Renal pelvis (tissue), 4 donors: ENCODE measurements around the gene PRKCE. TPM values are rescaled to one million over a fixed set of nuclear protein-coding genes. Genes with fewer than 3 reads are reported as not detected.

Experiments
- DNase-seq: peaks from one replicate; pipeline ENCODE4 v3.0.0-alpha.2; 2013
- polyA plus RNA-seq, 3 donors: library from polyadenylated mRNA; unstranded; fragments of 120-200 nt; gene quantifications; one replicate each; pipeline ENCODE4 v1.2.1, GENCODE V29; 2013; ENCODE audit not compliant: insufficient read length in 3 of 3

The PRKCE gene
- polyA plus RNA-seq, 3 donors = 7.8 to 9.9 (median 7.8) TPM

DNA sequence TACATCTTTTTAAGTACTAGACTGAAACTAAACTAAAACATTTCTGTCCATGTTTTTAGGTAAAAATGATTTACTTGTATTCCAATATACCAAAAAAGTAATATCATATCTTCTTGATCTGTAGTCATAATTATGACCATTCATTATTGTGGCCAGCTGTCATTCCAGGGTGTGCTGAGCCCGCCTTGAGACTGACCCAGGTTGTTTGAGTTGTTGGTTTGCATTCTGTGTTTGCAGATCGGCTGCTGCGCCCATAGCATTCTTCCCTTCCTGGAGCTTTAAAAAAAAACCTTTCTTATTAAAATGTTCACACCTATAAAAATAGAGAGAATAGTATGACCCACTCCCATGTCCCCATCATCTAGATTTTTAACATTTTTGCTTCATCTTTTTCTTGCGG, 101.9 kb downstream of the PRKCE start:
- DNase-seq = no peak

GRCh38 chr2:45754131-45755010, 102.9 kb downstream of the PRKCE start:
- no peak for DNase-seq

- DNase-seq = no peak
Measured at GRCh38 chr2:45755585-45756335, 104.3 kb downstream of the PRKCE start.

GRCh38 chr2:45758018-45758417, 106.5 kb downstream of the PRKCE start:
- no peak for DNase-seq

- DNase-seq = no peak
Measured at GRCh38 chr2:45759310-45759851, 107.9 kb downstream of the PRKCE start.

DNA sequence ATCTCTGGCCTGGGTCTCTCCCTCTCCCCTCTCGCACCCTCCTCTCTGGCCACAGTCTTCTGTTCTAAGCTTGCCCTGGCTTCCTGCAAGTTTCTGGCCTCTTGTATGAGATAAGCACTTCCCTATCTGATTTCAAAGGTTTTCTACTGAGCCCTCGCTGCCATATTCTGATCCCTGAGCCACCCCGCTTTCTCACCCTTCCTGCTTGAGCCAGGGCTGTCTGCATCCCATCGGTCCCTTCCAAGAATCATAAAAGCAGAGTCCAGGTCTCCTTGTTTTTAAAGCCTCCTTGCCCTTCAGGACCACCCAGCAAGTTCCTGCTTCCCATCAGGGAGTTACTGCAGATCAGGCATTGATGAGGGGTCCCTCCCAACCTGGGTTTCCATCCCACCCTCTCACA, 110.2 kb downstream of the PRKCE start:
- no peak for DNase-seq

- DNase-seq = no peak
Measured at GRCh38 chr2:45763255-45763654, 111.8 kb downstream of the PRKCE start.

- DNase-seq = no peak
Measured at GRCh38 chr2:45763797-45764196, 112.3 kb downstream of the PRKCE start.

DNA sequence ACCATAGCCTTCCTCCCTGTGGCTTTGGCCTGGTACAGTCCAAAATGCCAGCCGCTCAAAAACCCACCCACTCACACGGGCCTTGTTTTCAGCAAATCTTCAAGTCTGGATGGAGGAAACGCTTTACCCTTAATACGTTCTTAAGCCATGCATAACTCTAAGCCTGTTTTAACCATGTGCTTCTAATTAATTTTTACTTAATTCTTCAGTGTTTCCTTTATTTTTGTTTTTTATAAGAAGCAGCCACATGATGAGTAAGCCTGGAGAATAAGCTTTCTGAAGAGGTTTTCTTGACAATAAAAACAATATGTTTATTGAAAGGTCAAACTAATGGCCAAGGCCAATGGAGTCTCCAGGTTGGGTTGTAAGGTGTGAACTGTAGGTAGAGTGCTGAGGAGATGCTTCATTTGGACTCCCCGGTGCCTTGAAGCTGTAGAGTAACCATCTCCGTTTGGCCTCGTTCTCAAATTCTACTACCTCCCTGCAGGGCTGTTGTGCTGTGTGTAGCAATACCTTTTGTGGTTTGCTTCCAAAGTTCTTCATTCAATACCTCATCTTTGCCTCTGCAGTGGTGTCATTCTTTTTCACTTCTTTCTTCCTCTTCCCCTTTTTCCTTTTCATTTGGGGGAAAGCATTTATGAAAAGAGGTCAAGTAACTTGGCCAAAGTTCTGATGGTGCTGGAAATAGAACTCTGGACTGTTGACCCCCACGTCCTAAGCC, 113.7 kb downstream of the PRKCE start:
- no peak for DNase-seq

DNA sequence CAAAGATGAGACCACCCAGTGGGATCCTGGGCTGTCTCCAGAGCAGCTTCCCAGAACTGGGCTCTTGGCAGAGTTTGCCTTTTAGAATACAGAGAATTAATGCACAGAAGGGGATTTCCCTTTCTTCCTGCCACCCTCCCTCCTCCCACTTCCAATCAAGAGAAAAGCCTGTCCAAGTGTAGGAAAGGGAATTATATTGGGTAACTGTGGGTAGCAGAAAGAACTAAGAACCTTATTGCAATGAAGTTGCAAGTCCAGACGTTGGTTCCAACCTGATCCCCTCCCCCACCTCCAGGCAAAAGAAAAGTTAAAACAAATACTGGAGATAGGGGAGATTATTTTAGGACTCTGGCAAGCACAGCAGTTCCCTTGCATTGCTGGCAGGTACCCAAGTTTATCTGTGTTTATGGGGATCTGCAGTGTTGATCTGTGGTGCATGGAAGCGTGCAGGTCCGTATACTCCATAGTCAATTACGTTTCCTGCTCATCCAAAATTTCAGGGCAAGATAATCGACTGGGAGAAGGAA, 114.3 kb downstream of the PRKCE start:
- no peak for DNase-seq

GRCh38 chr2:45768208-45768607, 116.7 kb downstream of the PRKCE start:
- DNase-seq = no peak

DNA sequence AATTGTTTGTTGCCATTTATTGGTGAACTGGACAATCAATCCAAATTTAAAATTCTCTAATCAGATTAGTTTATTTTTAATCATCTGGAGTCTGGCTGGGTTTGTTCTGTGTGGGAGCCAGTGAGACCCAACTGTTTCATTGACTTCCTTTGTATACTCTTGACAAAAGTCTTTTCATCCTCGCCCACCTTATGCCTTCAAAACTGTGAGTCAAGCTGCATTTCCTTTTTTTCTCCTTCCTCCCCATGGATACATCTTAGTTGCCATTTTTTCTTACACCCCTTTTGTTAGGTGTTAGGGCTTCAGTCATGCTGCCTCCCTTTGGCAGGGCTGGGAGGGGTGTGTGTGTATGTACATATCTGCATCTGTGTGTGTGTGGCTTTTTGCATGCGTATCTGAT, 117.6 kb downstream of the PRKCE start:
- no peak for DNase-seq

DNA sequence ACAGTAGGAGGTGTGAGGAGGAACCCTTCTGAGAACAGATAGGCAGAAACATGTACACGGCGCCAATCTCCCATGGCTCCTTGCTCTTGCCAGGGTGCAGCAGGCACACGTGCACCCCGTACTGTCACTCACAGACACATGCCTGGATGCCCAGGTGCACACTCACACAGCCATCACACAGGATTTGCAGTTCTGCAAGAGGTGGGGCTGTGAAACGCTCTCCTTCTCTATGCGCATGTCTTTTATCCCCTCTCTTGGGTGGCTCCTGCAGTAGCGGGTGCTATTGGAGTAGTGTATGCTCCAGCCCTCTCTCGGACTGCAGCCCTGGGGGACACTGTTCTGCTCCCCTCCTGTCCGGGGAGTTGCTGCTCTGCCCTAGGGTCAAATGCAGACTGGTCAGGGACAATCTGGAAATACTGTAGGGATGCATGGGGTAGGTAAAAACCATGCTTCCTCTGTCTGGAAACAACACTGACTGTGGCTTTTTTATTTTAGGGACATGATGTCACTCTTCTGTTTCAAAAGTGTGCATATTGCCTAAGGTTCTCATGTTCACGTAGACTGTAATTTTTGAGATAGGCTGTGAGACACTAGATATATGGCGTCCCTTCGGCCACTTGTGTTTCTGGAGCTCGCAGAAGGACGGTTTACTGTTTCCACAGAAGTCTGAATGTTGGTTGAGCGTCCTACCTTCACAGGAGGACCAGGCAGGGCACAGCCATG, 118.5 kb downstream of the PRKCE start:
- DNase-seq = no peak

DNA sequence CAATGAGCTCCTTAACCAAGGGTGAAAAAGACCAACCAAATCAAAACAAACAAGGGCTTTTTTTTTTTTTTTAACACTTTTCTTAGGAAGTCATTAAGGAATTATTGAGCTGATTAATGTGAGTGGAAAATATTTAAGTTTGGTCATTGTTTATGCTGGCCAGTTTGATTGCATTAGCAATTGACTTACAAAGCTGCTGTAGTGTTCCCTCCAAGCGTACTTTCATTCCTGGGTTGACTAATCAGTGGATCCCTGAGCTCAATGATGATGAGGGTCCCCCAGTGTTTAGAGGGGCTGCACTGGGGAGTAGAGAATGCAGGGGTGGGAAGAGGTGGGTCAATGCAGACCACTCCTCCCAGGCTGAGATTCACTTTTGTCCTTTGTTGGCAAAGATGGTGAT, 119.3 kb downstream of the PRKCE start:
- no peak for DNase-seq

DNA sequence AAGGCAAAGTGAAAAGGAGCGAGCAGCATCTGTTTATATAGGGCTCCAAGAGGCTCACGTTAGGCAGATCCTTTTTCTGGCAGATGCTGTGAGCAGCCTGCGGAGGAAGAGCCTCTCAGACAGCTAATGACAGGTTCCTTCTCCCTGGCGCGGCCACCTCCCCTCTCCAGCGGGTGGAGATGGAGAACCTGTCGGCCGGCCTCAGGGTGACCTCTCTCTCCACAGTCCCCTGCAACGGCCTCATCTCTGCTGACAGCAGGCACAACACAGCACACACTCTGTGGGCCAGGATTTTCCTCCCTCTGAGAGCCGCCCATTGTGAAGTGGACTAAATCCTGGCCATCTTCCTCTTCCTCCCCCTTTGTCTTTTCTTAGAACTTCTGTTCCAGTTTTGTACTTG, 119.8 kb downstream of the PRKCE start:
- DNase-seq = peak; percentile 60

GRCh38 chr2:45772038-45772437, 120.6 kb downstream of the PRKCE start:
- DNase-seq = no peak

- no peak for DNase-seq
Measured at GRCh38 chr2:45773909-45774308, 122.4 kb downstream of the PRKCE start.

DNA sequence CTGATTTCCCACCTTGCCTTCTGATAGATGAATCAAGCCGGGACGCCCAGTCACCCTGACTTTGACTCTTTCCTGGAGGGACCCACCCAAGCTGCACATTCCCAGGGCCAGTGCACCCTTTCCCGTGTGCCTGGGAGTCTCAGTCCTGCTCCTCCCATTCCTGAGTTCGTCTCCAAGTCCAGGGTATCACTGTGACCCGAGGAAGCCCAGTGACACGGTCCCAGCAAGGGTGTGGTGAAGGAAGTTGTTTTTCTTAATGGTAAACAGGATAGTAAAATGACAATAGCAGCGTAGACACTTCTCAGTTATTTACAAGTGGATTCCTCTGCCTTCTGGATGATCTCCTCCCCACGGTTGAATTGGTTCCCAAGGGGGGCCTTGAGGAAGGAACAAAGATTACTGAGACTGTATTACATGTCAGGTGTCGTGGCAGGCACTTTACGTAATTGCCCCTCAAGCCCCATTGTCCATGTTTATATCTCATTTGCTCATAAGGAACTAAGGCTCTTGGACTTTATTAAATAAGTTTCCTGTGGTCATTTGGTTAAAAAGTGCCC, 123.3 kb downstream of the PRKCE start:
- DNase-seq = no peak

DNA sequence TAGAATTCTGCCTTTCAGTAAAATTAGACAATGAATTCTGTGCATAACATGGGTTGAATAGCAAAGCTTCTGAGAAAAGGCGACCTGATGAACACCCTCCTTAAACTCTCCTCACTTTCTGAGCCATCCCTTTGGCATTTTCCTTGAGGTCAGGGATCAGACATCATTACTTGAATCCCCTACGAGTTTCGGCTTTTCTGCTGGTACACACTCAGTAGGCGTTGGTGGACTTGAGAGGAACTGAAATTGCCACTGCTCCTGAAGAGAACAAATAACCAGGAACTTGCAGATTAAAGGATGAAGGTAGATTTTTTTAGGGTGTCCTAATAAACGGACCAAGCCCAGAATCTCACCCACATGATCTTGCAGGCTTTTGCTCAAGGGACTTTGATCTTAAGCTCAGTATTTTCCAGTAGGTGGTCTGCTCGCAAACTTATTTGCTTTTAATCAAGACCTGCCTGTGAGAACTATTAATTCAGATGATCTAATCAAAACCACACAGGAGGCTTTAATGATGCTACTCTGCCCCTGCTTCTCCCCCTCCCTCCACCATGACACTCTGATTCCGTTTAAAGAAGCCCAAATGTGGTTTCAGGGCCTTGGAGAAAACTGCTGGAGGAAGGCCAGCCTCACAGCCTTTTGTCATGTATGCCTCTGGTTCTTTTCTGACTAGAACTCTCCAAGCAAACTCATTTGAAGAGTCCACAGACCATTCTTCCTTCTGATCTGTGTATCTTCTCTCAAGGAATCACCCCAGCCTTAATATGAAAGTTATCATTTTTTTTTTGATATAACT, 124.9 kb downstream of the PRKCE start:
- no peak for DNase-seq
